ENCODE data around the gene BPIFB3. TPM values are rescaled to one million over a fixed set of nuclear protein-coding genes. Genes with fewer than 3 reads are reported as not detected.

Gene BPIFB3
- total and polyA plus RNA-seq, 2 of the 4 experiments (the other 2 are of a cell fraction) = not detected

GRCh38 chr20:33065785-33066184, 12.1 kb downstream of the BPIFB3 start:
- 18% methylated on average over 3 of the region's 9 CpGs; no CpG with 5 or more reads in 1 of the 2 experiments for WGBS, 2 experiments (ENCODE audit: extremely low coverage in 2 of 2, insufficient read length in 1 of 2)
- H3K9me3 ChIP-seq (ENCODE audit: control insufficient read depth, insufficient read depth, low read length) = no peaks in the 10 kb centered on the region
- in situ Hi-C loops (cut with MboI; ENCODE audit: low sequenced_read_pairs) = no loop called here
- intact Hi-C loops (cut with micrococcal nuclease) = no loop called here
- H2BK20ac ChIP-seq (ENCODE audit: low read depth, low read length) = no peak overlapping the region
- H3K27ac ChIP-seq (ENCODE audit: insufficient read depth, low read length) = no peak overlapping the region
- no peak overlapping the region for H3K14ac ChIP-seq (replicated peaks; ENCODE audit: low read depth, low read length)
- POLR2A ChIA-PET (ENCODE audit: unreplicated experiment) = no interaction called here
- DNase-seq (no peak), ATAC-seq (ENCODE audit: low read depth) (no peak)
- no peak overlapping the region for H3K9ac ChIP-seq (ENCODE audit: low read depth, low read length)
- no peak overlapping the region for H3K23ac ChIP-seq (ENCODE audit: low read depth, low read length)
- peaks cover 12% of the 10 kb centered on the region for H3K27me3 ChIP-seq (ENCODE audit: control insufficient read depth, insufficient read depth, low read length)
- no peaks in the 10 kb centered on the region for H3K9me1 ChIP-seq (ENCODE audit: insufficient read depth, low read length)
- H3K56ac ChIP-seq (ENCODE audit: extremely low read depth, insufficient read depth, low read length) = no peak overlapping the region
- H3K79me1 ChIP-seq (ENCODE audit: low read depth in 1 of 2, low read length in 2 of 2) = no peaks in the 10 kb centered on the region
- H2AK9ac ChIP-seq (replicated peaks; ENCODE audit: low read depth, low read length, poor library complexity) = peak overlapping the region; percentile 26
- CTCF ChIA-PET = no interaction called here
- no peaks in the 10 kb centered on the region for H4K20me1 ChIP-seq (ENCODE audit: insufficient read depth, low read length)
- no peaks in the 10 kb centered on the region for H3K4me1 ChIP-seq (ENCODE audit: control insufficient read depth, insufficient read depth, low read length)
- H2AFZ ChIP-seq (replicated peaks; ENCODE audit: low read length, poor library complexity) = no peak overlapping the region
- BruUV-seq (replicated peaks) = no TSS peak
- no peak overlapping the region for H4K5ac ChIP-seq (ENCODE audit: low read depth, low read length)
- no peak overlapping the region for H4K8ac ChIP-seq (ENCODE audit: low read depth in 2 of 2, low read length in 2 of 2)
- H3K4me2 ChIP-seq (ENCODE audit: low read depth, low read length) = no peak overlapping the region
- no peak overlapping the region for H2BK5ac ChIP-seq (ENCODE audit: low read depth, low read length, poor library complexity, severe bottlenecking)
- no peak overlapping the region for H3K4me3 ChIP-seq (ENCODE audit: insufficient read depth, low read depth, low read length)
- dilution Hi-C loops (cut with HindIII; ENCODE audit: low sequenced_read_pairs, unreplicated experiment) = no loop called here
- TF ChIP-seq ELK1 (IDR thresholded peaks at IDR 0.05; ENCODE audit: borderline replicate concordance, low read depth, low read length) = no peak
- H4K91ac ChIP-seq (ENCODE audit: insufficient read depth, low read depth, low read length) = no peak overlapping the region
- H2BK15ac ChIP-seq (ENCODE audit: low read depth, low read length) = no peak overlapping the region
- H2BK120ac ChIP-seq (ENCODE audit: low read depth, low read length) = no peak overlapping the region
- no peak overlapping the region for H3K4ac ChIP-seq (ENCODE audit: low read depth, low read length)
- no peaks in the 10 kb centered on the region for H3K36me3 ChIP-seq (ENCODE audit: control insufficient read depth, insufficient read depth, low read length)
- H3K18ac ChIP-seq (ENCODE audit: low read depth, low read length) = no peak overlapping the region
- H2AK5ac ChIP-seq (ENCODE audit: low read depth, low read length) = no peak overlapping the region

Data from IMR-90 (cell line).